Esophagus squamous epithelium (tissue), 4 donors: Measurements from ENCODE around the gene IGF1R.

Source experiments
- POLR2A ChIP-seq, 4 donors: fragments of 450-650 bp; IDR thresholded peaks; one replicate each; pipeline ENCODE4 v1.6.1; 2017; ENCODE audit warnings: antibody characterized with exemption in 4 of 4, mild to moderate bottlenecking in 4 of 4, moderate library complexity in 3 of 4
- TF ChIP-seq, protein P1 (sequence below), 6 experiments: fragments of 450-650 bp in 4 of 6; fragments of 200-600 bp in 2 of 6; sonication (generic) in 2 of 6; IDR thresholded peaks; one replicate each; pipeline ENCODE4 v1.5.1; 2016 to 2019; ENCODE audit warnings: antibody characterized with exemption in 6 of 6, mild to moderate bottlenecking in 4 of 6, moderate library complexity in 4 of 6

- TF ChIP-seq, protein P1, sequence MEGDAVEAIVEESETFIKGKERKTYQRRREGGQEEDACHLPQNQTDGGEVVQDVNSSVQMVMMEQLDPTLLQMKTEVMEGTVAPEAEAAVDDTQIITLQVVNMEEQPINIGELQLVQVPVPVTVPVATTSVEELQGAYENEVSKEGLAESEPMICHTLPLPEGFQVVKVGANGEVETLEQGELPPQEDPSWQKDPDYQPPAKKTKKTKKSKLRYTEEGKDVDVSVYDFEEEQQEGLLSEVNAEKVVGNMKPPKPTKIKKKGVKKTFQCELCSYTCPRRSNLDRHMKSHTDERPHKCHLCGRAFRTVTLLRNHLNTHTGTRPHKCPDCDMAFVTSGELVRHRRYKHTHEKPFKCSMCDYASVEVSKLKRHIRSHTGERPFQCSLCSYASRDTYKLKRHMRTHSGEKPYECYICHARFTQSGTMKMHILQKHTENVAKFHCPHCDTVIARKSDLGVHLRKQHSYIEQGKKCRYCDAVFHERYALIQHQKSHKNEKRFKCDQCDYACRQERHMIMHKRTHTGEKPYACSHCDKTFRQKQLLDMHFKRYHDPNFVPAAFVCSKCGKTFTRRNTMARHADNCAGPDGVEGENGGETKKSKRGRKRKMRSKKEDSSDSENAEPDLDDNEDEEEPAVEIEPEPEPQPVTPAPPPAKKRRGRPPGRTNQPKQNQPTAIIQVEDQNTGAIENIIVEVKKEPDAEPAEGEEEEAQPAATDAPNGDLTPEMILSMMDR (IDR thresholded peaks at IDR 0.05) = no peak
- no peak for TF ChIP-seq POLR2A (IDR thresholded peaks at IDR 0.05)
Measured at GRCh38 chr15:98621021-98621420, 27.3 kb upstream of the IGF1R start.
